ENCODE results near the gene POMGNT1.

Gene POMGNT1

GRCh38 chr1:46197560-46197963 is 672 bp downstream of the POMGNT1 start:
- no peak for TF ChIP-seq Cebpa-rat (IDR thresholded peaks at IDR 0.05)
- Histone ChIP-seq H3K27ac (peak overlapping the region; percentile 57 to 91 (median 84); a peak in 21 of 22 replicates), H3K27me3 (no peaks in the 10 kb centered on the region), H3K36me3 (peaks cover 26 to 44% (median 33%) of the 10 kb centered on the region in 11 experiments), H3K9ac (peak overlapping the region; percentile 84 to 95 (median 86)), H3K4me2 (peak overlapping the region; percentile 87 to 99 (median 96)), H3K4me1 (peaks cover 28 to 47% (median 42%) of the 10 kb centered on the region in 10 experiments), H4K20me1 (no peaks in the 10 kb centered on the region), H3K9me3 (replicated peaks in 1 of 11) (no peaks in the 10 kb centered on the region), H3K4me3 (peak overlapping the region; percentile 67 to 81 (median 76))

GRCh38 chr1:46196609-46197008 is 1.6 kb downstream of the POMGNT1 start:
- H3K36me3 ChIP-seq = peaks cover 34 to 53% (median 43%) of the 10 kb centered on the region in 11 experiments
- H4K20me1 ChIP-seq = no peaks in the 10 kb centered on the region
- peak overlapping the region; percentile 87 to 99 (median 96); a peak in 20 of 22 replicates for H3K4me2 ChIP-seq
- H3K27ac ChIP-seq = peak overlapping the region in 2 of 11 experiments; percentile 16 to 89; a peak in 2 of 22 replicates
- no peaks in the 10 kb centered on the region for H3K27me3 ChIP-seq
- peak overlapping the region in 7 of 11 experiments; percentile 84 to 92 (median 86); a peak in 10 of 22 replicates for H3K9ac ChIP-seq
- peaks cover 24 to 43% (median 38%) of the 10 kb centered on the region in 10 experiments for H3K4me1 ChIP-seq
- no peak for TF ChIP-seq Cebpa-rat (IDR thresholded peaks at IDR 0.05)
- H3K9me3 ChIP-seq (replicated peaks in 1 of 11) = no peaks in the 10 kb centered on the region
- H3K4me3 ChIP-seq = no peak overlapping the region

- peaks cover 45 to 72% (median 60%) of the 10 kb centered on the region in 11 experiments for H3K36me3 ChIP-seq
Observed at GRCh38 chr1:46194641-46195193, 3.5 kb downstream of the POMGNT1 start.

GRCh38 chr1:46193984-46194570 is 4.2 kb downstream of the POMGNT1 start:
- no peak for TF ChIP-seq Cebpa-rat (IDR thresholded peaks at IDR 0.05)
- H4K20me1 ChIP-seq = no peaks in the 10 kb centered on the region
- peak overlapping the region in 1 of 11 experiments; percentile 5; a peak in 1 of 22 replicates for H3K9ac ChIP-seq
- no peaks in the 10 kb centered on the region for H3K27me3 ChIP-seq
- H3K4me2 ChIP-seq = no peak overlapping the region
- no peak overlapping the region for H3K4me3 ChIP-seq
- no peak overlapping the region for H3K27ac ChIP-seq
- H3K4me1 ChIP-seq = peaks cover 20 to 37% (median 31%) of the 10 kb centered on the region in 10 experiments
- peaks cover 51 to 79% (median 66%) of the 10 kb centered on the region in 11 experiments for H3K36me3 ChIP-seq
- no peaks in the 10 kb centered on the region for H3K9me3 ChIP-seq (replicated peaks in 1 of 11)

More at GRCh38 chr1:46194641-46195193, 3.5 kb downstream of the POMGNT1 start:
- Histone ChIP-seq H3K27ac (no peak overlapping the region), H3K9ac (peak overlapping the region in 2 of 11 experiments; percentile 5 to 24; a peak in 3 of 22 replicates), H3K27me3 (no peaks in the 10 kb centered on the region), H3K4me2 (peak overlapping the region in 5 of 11 experiments; percentile 9 to 39 (median 13); a peak in 5 of 22 replicates), H3K4me3 (no peak overlapping the region), H4K20me1 (no peaks in the 10 kb centered on the region), H3K4me1 (peaks cover 24 to 43% (median 37%) of the 10 kb centered on the region in 10 experiments), H3K9me3 (replicated peaks in 1 of 11) (no peaks in the 10 kb centered on the region)
- no peak for TF ChIP-seq Cebpa-rat (IDR thresholded peaks at IDR 0.05)

GRCh38 chr1:46193285-46193684 is 4.9 kb downstream of the POMGNT1 start:
- Histone ChIP-seq H3K4me2 (no peak overlapping the region), H3K4me3 (no peak overlapping the region), H3K27ac (no peak overlapping the region), H4K20me1 (no peaks in the 10 kb centered on the region), H3K9ac (no peak overlapping the region), H3K27me3 (no peaks in the 10 kb centered on the region), H3K9me3 (replicated peaks in 1 of 11) (no peaks in the 10 kb centered on the region), H3K36me3 (peaks cover 56 to 86% (median 72%) of the 10 kb centered on the region in 11 experiments), H3K4me1 (peaks cover 16 to 38% (median 31%) of the 10 kb centered on the region in 10 experiments)
- no peak for TF ChIP-seq Cebpa-rat (IDR thresholded peaks at IDR 0.05)

GRCh38 chr1:46192171-46192570 is 6.1 kb downstream of the POMGNT1 start:
- no peak overlapping the region for H3K9ac ChIP-seq
- H3K4me3 ChIP-seq = no peak overlapping the region
- H3K27ac ChIP-seq = no peak overlapping the region
- peaks cover 64 to 96% (median 78%) of the 10 kb centered on the region in 11 experiments for H3K36me3 ChIP-seq
- no peaks in the 10 kb centered on the region for H3K9me3 ChIP-seq (replicated peaks in 1 of 11)
- TF ChIP-seq Cebpa-rat (IDR thresholded peaks at IDR 0.05) = no peak
- no peak overlapping the region for H3K4me2 ChIP-seq
- no peaks in the 10 kb centered on the region for H4K20me1 ChIP-seq
- no peaks in the 10 kb centered on the region for H3K27me3 ChIP-seq
- H3K4me1 ChIP-seq = peaks cover 9 to 33% (median 27%) of the 10 kb centered on the region in 10 experiments

- no peaks in the 10 kb centered on the region for H3K9me3 ChIP-seq (replicated peaks in 1 of 11)
- H3K4me3 ChIP-seq = no peak overlapping the region
- H3K4me2 ChIP-seq = no peak overlapping the region
- H3K27me3 ChIP-seq = no peaks in the 10 kb centered on the region
- no peak for TF ChIP-seq Cebpa-rat (IDR thresholded peaks at IDR 0.05)
- H3K9ac ChIP-seq = no peak overlapping the region
- H3K4me1 ChIP-seq = peaks cover 0 to 26% (median 19%) of the 10 kb centered on the region in 10 experiments; a peak in 15 of 20 replicates
- H4K20me1 ChIP-seq = no peaks in the 10 kb centered on the region
- peaks cover 63 to 93% (median 73%) of the 10 kb centered on the region in 11 experiments for H3K36me3 ChIP-seq
- H3K27ac ChIP-seq = no peak overlapping the region
Observed at GRCh38 chr1:46191033-46191701, 7.1 kb downstream of the POMGNT1 start.

- H4K20me1 ChIP-seq = no peaks in the 10 kb centered on the region
- no peak for TF ChIP-seq Cebpa-rat (IDR thresholded peaks at IDR 0.05)
- H3K27me3 ChIP-seq = no peaks in the 10 kb centered on the region
- no peak overlapping the region for H3K27ac ChIP-seq
- H3K4me3 ChIP-seq = no peak overlapping the region
- peaks cover 0 to 23% (median 19%) of the 10 kb centered on the region in 10 experiments; a peak in 15 of 20 replicates for H3K4me1 ChIP-seq
- H3K9ac ChIP-seq = no peak overlapping the region
- no peak overlapping the region for H3K4me2 ChIP-seq
- peaks cover 57 to 87% (median 68%) of the 10 kb centered on the region in 11 experiments for H3K36me3 ChIP-seq
- H3K9me3 ChIP-seq (replicated peaks in 1 of 11) = no peaks in the 10 kb centered on the region
Observed at GRCh38 chr1:46190539-46190938, 7.7 kb downstream of the POMGNT1 start.

Data from BLaER1 treated with 17β-estradiol and CSF1 and Interleukin-3, amounts not matched to agents 10 nM and 100 nM (cell line).